ENCODE data around the gene TRPM3.
"Not testable (repeated sequence)": the region's sequence is repeated elsewhere in the genome, so short reads cannot be mapped to it uniquely, and the experiment has no call there.

Gene TRPM3

DNA sequence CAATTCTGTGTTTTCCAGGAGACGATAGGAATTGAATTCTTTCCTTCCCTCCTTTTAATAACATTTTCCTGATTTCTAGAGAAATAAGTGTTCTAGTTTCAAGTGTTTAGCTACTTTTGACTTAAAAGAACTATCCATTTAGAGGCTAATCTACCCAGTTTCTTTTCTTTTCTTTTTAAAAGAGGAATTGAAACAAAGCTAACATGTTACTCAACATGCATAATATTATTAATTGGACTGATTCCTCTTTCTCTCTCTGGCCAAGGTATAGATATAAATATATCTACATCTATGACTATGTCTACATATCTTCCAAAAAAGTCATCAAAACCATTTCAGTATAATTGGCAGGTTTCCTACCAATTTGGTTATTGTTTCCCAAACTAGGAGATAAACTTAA is 309.8 kb downstream of the TRPM3 start:
- no peak for DNase-seq

DNA sequence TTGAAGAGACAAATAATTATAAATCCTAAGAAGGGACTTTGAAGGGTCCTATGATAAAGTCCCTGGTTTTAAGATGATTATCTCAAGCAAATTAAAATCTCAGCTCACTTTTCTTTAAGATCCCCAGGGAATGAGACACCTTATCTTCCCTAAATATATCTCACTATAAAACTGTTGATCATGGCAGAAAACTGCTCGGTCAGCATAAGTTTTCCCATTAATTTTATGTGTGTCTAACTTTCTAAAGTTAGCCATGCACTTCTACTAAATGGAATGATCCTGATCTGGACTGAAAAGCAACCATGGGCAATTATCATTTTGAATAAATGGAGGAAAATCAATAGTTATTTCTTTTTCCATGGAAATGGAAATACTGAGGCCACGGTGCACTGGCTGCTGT is 314.5 kb downstream of the TRPM3 start:
- no peak for DNase-seq

DNA sequence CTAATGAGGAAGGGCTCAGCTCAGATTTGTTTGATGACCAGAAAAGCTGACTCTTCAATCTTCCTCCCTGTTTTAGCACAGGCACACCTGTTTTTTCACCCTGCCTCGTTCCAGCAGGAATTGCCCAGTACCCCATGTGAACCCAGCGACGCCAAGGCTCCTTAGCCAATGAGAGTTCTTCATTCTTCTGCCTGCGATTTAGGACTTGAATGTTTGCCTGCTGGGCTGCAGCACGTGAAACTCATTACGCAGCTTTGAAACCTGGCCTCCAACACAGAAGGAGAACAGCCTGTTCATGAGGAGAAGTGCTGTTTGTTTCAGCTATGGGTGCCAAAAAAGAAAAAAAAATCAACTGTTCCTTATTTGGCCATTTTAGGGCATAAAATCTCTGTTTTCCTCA is 315.5 kb downstream of the TRPM3 start:
- DNase-seq, result no peak

DNA sequence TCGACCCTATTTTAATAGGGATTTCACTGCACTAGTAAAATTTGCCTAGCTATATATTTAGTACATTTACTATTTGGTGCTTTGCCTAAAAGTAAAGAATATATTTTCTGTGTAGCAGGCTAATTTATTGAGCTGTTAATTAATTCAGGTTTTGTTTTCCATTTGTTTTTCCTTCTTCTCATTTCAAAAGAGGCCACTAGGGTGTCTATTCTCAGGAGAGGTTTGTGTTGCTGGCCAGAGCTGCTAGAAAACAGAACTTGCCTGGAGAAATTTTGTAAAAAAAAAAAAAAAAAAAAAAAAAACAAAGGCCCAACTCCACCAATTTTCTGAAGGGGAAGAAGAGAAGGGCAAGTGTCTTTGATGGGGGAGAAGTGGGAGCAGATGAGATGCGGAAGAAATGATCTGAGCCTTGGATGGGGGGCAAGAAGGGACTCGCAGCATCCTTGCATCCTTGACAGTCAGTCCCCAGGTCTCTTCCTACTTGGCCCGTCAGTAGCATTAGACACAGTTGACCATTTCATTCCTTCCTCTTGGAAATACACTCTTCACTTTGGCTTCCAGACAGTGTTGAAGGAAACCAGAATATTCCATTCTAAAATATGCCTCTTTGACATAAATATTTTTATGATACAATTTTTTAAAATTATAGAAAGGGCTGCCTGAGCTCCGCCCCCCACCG is 318.5 kb downstream of the TRPM3 start:
- DNase-seq, result no peak

DNA sequence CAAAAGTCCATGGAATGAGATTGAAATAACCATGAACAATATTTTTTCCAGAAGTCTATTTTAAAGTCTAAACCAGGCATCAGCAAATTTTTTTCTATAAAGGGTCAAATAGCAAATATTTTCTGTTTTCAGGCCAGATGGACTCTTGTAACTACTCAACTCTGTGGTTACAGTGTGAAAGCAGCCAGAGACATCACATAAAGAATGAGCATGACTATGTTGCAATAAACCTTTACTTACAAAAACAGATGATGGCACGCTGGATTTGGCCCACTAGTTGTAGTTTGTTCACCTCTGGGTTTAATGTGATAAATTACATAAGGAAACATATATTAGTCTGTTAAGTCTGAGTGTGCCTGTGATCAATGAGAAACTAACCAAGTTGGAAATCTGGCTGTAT is 319.2 kb downstream of the TRPM3 start:
- DNase-seq, result no peak

DNA sequence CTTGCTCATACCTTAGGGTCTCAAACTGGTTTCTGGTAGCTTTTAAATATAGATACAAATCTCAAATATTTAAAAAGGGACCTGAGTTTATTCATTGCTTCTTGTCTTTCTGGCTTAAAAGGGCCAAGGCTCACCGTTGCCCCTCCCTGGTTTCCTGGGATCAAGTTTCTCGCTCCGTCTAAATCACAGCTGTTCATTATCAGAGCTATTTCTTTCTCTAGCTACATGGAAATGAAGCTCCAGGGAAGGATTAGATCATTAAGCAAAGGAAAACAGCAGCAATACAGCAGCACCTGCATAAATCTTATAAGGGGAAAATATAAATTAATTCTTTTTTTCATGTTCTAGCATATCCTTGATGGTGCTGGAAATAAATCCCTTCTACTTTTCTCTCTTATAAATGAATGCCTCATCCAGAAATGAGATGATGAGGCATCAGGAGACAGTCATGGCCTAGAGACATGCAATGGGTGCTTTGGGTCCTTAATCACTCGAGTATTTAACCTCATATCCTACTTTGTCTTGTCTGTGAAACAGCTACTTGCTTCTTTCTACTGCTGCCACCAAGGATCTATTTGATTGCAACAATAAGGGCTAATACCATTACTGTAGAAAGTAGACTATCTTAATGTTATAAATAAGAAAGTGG is 320.1 kb downstream of the TRPM3 start:
- no peak for DNase-seq

DNA sequence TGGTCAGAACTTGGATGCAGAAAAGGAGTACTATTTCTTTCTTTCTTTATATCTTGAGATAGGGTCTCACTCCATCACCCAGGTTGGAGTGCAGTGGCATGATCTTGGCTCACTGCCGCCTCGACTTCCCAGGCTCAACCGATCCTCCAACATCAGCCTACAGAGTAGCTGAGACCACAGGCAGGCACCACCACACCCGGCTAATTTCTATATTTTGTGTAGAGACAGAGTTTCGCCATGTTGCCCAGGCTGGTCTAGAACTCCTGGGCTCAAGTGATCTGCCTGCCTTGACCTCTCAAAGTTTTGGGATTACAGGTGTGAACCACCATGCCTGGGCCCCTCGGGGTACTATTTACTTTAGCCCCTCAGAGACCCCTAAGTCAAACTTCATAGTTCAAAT is 323.4 kb downstream of the TRPM3 start:
- no peak for DNase-seq

DNA sequence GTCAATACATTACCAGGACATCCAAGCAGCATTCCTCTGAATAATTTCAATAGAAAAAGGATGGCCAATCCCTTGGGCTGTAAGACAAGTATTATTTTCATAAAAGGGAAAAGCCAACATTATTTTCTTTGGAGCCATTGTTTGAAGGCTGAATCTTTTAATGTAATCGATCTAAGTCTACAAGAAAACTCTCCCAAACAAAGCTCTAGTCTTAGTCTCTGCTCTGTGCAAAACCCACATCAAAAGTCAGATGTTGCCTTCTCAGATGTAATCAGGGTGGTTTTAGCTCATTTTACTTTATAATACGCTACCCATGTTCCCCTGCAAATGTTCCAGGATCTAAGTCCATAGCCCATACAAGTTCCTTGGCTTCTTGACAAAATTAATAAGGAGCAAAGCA is 325.6 kb downstream of the TRPM3 start:
- DNase-seq, result no peak

DNA sequence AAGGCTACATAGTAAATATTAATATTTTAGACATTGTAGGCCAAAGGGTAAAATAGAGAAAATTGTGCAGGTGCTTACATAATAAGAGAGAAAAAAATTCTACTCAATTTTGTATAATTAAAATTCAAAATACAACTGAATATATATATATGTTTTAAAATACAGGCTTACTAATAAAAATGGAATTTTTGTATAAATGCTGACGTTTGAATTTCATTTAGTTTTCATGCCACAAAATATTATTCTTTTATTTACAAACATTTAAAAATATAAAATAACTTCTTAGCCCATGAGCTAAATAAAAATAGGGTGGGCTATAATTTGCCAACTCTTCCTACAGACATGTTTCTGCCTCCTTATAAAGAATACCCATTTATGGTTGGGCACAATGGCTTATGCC is 328.6 kb downstream of the TRPM3 start:
- DNase-seq, result no peak

DNA sequence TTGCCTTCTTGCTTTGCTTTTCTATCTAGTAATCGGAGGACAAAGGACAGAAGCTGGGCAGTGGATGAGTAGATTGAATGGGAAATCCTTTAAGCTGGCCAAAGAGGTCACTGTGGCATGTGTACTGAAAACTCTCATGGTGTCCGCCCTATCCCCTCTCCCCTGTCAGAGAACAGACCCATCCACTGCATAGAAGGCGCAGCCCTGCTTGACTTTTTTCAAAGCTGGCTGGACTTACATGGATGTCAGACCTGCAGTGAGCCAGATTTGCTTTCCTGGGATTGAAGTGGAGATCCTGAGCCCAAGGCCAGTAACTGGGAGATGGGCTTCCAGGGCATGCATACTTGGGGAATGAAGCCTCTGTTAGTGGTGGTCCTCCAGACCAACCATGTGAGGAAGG is 329.5 kb downstream of the TRPM3 start:
- no peak for DNase-seq

DNA sequence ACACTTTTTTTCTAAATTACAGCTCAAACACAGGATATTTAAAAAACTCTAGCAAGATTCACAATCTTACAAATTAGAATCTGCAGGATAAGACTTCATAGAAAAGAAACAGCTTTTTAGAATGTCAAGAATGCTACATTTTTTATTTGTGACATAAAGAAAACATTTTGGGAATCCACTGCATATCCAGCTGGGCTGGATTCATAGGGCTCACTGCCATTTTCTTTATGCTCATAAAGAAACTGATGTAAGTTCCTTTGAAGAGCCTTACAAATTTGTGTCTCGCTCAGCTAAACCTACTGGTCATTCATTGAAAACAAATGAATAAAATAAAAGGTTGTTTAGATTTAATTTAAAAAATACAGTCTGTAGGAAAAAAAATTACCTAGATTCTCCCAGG is 332.3 kb downstream of the TRPM3 start:
- no peak for DNase-seq

DNA sequence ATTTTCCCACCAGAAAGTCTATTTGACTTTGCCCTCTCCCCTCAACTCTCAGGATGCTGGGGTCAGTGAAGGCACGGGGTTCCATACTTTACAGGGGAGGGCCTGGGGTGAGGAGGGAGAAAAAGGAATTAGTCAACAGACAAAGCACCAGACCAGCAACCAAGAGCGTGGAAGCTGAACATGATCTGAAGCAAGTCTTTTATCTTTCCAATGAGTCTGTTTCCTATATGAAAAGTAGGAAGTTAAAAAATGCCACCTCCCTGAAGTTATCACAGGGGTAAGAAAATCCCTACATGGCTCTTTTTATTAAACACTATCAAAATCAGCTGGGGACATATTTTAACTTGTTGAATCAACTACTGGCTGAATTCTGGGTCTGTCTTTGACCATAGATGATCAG is 337.0 kb downstream of the TRPM3 start:
- no peak for DNase-seq

DNA sequence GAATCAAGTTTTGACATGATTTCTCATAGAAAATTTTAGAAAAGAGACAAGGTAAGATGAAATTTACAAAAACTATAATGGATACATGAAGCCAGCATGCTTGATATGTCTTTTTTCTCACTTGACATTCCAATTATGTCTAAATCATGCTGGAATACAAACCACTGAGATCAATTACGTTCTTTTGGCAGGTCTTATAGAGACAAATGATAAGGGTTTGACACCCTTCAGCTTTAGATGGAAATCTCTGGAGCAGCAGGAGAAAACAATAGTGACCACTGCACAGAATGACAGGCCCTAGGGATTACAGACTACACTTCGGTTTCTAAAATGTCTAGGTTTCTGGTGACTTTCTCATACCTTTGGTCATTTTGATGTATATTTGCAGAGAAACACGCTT is 342.9 kb downstream of the TRPM3 start:
- DNase-seq, result no peak

DNA sequence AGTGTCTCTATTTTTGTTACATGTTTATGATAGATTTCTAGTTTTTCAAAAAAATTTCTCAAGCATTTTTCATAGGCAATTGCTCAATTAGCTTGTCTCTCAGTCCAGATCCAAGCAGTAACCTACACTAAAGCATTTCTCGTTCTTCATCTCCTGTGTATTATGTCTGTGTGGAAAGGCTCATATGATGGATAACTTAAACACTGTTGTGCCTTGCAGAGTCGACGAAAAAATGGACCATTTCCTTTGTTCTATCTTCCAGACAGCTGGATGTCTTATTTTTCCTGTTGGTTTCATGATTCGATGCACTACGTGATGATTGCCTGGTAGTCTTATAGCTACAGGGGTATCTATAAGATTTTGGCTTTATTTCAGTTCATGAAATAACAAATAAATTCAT is 347.8 kb downstream of the TRPM3 start:
- no peak for DNase-seq

DNA sequence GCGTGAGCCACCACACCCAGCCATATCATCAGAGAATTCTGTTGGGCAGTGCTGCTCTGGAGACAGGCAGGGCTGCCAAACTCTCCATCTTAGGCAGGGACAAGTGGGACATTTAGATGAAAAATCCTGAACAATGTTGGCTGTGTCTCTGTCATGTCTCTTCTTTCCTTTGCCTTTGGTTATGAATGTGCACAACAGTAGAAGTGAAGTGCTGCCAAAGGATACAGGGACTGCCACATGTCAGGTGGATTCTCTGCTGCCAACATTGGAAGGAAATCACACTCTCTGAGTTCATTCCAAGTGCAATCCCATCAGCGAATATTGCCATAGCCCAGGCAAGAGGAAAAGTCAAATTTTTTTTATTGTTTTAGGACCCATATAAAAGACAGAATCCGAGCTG is 348.8 kb downstream of the TRPM3 start:
- no peak for DNase-seq

DNA sequence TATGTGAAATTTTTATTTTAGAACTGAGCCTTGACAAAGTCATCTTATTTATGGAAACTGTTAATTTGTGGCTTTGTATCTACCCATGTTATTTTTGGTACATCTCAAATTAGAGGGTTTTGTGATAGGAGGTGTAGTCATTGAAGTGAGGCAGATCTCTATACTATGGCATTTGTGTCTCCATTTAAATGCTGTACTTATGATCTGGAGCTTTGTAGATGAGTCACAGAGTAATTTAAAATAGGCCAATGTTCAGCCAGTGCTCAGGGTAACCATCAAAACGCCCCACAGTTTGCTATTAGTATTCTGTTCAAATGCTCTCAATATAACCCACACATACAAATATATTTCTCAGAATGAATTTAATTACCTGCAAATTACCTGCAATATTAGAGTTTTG is 355.5 kb downstream of the TRPM3 start:
- no peak for DNase-seq

DNA sequence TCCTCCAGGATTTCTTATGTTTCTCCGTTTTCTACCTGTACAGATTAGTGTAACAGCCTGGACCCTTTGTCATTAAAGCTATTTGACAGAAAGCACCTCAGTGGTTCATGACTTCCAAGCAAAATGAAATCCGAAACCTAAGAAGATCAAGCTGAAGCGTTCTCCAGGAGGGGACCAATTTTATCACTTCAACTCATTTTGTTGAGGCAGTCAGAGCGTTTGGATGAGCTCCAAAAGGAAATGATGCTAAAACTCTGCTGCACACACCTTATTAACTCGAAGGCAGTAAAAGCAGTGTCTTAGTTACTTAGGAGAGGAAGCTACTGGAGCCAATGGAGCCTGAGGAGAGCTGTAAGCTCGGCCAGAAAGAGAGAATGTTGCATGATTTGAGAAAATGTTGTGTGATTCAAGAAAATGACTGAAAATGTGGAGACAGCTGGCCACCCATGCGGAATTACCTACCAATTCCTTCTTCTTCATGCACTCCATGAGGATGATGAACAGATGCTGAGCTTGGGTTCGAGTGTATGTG is 360.2 kb downstream of the TRPM3 start:
- DNase-seq, result no peak

DNA sequence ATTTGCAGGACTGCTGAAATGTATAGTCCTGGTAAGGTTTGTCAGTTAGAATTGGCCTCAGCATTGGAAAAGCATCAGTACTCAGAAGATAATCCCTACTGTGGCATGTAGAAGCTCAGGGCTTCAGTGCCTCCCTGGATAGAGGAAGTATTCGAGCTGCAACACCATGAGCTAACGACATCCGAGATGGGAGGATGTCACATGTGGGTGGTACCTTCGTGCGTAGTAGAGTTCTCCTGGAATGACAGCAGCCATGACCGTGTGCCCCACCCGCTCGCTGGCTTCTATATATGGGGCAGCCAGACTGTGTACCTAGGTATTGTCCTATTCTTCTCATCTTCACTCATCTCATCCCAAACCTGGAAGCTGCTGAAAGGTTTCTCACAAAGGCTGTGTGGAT is 361.2 kb downstream of the TRPM3 start:
- no peak for DNase-seq

DNA sequence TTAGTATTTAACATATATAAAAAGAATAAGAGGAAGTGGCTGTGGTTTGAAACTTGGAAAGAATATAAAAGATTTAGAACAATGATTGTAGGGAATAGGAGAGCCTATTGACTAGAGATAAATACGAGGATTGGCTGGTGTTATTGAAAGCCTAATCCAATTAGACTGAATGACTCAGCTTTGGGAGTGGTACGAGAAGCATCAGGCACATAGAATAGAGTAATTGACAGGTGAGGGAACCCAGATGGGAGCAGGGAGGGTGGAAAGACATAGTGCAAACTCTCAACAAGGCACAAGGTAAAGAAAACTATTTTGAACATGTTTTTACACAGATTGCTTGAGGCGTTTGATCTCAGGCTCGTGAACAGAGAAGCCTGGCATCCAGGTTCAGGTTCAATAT is 368.1 kb downstream of the TRPM3 start:
- DNase-seq, result no peak

DNA sequence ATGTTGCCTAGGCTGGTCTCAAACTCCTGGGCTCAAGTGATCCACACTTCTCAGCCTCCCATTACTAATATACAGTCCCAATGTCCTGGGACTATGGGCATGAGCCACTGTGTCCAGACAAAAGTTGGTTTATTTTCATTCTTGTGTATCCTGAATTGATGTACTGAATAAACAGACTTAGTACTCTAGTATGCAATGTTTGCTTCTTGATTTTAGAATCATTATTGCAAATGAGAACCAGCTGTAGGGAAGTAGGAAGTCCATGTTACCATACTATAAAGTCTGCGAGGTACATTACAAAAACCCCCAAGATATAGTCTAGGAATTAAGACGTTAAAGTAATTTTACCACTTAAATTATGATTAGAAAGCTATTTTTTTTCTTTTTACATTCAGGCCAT is 372.4 kb downstream of the TRPM3 start:
- no peak for DNase-seq

DNA sequence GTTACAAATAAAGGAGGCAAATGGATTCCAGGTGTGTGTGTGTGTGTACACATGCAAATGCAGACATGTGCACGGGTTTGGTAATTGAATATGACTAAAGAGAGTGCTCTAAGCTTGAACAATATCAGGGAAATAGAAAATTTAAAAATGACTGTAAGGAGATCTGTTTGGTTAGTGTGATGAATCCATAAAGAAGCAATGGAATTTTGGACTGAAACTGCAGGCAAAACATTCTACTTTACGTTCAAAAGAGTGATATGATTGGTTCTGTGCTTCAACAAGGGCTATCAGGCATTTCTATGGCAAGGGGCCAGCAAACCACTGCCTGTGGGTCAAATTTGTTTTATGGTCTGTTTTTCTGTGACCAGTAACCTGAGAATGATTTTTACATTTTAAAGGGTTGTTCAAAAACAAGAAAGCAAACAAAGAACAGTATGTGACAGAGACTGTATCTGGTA is 374.1 kb downstream of the TRPM3 start:
- no peak for DNase-seq

DNA sequence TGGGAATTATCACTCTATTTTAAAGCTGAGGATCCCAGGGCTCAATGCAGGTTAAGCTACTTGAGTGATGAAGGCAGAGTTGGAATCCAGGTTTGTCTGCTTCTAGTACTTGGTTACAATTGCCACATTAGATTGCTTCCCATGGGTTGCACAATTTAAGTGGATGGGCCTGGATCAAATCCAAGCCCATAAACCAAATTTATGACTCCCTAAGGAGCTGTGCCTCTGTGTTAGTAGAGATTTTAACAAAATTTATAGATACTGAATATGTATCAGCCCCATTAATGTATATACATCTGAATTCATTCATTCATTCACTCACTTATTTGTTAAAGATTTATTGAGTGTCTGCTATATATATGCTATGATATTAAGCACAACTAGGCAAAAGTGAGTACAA is 374.7 kb downstream of the TRPM3 start:
- DNase-seq, result no peak

DNA sequence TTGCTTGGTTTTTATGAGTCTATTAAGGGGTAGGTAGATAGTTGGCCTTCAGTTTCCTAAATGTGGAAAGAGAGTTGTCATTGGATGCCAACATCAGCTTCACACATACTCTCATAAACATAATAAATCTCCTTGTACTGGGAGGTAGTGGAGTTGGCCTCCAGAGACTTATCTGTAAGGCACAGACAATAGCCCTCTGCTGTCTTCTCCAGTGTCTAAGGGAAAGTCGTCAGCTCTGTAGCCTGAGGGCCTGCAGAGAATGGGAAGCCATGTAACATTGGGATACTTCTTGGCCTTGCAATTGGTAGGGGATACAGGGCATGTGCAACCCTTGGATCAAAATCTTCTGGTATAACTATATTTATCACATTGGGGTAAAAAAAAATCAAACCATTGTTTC is 375.1 kb downstream of the TRPM3 start:
- no peak for DNase-seq

DNA sequence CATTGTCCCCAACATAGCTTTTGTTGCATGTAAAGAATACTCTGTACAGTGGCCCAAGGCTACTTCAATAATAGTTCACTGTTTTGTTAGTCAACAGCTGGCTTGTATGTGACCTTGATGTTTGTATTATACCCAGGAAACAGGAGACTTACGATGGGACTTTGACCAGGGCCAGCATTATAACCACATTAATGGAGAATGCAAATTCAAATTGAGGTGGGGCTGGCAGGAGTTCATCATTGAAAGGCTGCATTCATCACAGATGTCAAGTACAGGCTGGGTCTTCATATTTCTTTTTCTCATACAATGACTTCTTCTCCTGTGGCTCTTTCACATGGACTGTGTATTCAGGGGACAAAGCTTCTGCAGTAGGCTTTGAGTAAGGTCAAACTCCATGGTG is 396.6 kb downstream of the TRPM3 start:
- not testable (repeated sequence) for DNase-seq

DNA sequence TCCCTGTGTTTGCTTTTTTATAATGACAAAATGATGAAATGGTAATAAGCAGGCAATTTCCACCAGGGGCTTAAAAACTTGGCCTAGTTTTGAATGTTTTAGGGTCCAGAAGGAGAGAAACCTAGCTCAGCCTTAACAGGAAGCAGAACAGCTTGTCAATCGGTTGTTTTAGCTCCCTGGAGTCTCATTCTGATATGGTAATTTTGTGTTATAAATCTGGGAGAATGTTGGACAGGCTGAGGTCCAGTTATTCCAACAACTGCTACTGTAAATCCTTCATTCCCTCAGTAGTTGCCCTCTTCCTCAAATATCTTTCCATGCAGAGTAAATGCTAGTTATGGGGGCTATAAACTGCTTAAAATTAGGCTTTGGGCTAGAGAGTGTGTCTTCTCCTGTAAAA is 397.4 kb downstream of the TRPM3 start:
- not testable (repeated sequence) for DNase-seq

Data from islet precursor cell (in vitro differentiated cells).